GM19395 (cell line): ENCODE results near the gene FGF1.

Experiments used
- ATAC-seq: cut with Tn5 transposase; IDR thresholded peaks from one replicate; pipeline ENCODE4 v1.9.1; 2021; ENCODE audit warnings: mild to moderate bottlenecking, moderate library complexity; ENCODE audit not compliant: unreplicated experiment

Gene FGF1

GRCh38 chr5:142697356-142698255, 11.7 kb upstream of the FGF1 start:
- ATAC-seq = no peak

- ATAC-seq = no peak
These were observed 10.5 kb upstream of the FGF1 start for GRCh38 chr5:142696379-142696778.

DNA sequence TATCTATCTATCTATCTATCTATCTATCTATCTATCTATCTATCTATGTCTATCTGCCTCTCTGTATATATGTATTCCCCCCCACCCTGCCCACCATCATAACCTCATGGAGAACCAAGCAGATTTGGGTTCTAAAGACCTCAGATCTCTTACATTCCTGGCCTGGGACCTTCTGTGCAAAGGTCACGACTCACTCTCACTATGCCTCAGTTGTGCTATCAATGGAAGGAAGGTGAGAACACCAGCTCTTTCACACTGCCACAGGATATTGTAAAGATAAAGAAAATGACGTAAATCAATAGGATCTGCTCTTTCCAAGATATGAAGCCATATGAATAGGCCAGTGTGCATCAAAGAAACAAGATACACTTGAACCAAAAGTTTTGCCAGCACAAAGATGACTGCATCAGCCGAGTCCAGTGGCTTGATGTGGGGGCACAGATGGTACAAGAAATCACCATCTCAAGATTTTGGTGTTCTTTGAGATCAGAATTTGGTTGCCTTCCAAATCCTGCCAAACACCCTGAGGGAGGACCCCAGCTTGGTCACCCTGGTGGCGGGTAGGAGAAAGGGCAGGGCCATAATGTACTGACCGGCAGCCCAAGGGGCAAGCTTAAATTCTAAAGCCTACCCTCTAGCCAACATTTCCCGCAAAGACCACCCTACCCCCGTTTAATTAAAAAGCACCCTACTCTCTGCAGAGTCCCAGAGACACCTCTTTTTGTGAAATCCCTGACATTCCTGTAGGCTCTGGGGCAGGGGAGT, 8.4 kb upstream of the FGF1 start:
- ATAC-seq = no peak

- ATAC-seq = no peak
These were observed 6.5 kb upstream of the FGF1 start for GRCh38 chr5:142692321-142692894.

DNA sequence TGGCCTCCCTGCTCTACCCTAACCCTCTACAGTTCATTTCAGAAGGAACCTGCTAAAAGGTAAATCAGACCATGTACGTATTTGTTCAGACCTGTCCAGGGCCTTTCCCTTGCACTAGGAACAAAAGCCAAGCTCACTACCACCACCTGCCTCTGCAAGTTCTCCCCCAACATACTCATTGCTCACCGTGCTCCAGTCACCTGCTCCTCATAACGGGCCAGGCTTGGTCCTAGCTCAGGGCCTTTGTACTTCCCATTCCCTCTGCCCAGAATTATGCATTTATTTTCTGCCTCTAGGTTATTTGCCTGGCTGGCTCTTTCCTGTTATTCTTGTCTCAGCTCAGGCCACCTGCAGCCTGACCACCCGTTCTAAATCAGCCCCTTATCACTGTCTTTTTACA, 4.8 kb upstream of the FGF1 start:
- no peak for ATAC-seq

- no peak for ATAC-seq
These were observed 3.2 kb upstream of the FGF1 start for GRCh38 chr5:142689081-142689480.

- ATAC-seq = no peak
These were observed 2.5 kb upstream of the FGF1 start for GRCh38 chr5:142688281-142688989.

DNA sequence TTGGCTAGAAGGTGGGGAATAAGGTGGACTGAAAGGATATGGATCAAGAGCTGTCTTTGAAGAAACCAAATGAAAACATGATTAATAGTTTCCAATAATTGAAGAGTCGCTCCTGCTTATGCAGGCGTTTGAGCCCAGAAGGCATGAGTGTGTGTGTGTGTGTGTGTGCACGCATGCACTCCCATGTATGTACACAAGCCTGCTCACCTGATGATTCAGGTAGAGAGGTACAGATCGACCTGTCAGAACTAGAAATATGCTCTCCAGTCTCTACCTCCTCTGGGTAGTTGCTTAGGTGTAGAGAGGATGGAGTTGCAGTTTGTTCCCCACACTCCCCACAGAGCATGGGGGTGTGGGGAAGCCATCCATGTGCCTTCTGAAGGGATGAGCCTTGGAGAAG, 1.1 kb upstream of the FGF1 start:
- no peak for ATAC-seq

- no peak for ATAC-seq
These were observed 382 bp upstream of the FGF1 start for GRCh38 chr5:142686210-142686734.

GRCh38 chr5:142684508-142685041, 1.3 kb downstream of the FGF1 start:
- ATAC-seq = no peak

DNA sequence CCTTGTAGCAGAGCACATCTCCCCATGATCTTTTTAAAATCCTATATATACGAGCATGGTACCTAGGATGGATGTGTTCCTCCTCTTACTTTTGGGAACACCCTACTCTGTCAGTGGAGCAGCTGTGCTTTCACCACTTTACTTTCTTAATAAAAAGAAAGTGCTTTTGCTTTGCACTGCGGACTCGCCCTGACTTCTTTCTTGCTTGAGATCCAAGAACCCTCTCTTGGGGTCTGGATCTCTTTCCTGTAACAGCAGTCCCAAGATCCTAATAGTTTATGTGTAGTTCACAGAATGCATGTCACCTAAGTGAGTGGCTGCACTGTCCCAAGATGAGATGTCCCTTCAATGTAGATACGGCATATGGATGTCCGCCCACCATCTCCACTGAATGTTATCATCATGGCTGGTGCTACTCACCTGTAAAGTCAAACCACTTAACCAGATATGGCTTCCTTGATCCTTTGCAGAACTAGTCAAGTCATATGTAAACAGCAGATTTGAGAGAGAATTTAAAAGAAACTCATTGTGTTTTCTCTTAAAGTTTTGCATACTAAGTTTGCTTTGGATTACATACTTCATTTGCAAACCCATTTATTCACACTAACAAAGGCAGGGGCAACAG, 1.9 kb downstream of the FGF1 start:
- no peak for ATAC-seq

- ATAC-seq = no peak
These were observed 2.8 kb downstream of the FGF1 start for GRCh38 chr5:142683116-142683515.

GRCh38 chr5:142680605-142681259, 5.2 kb downstream of the FGF1 start:
- no peak for ATAC-seq

- no peak for ATAC-seq
These were observed 6.1 kb downstream of the FGF1 start for GRCh38 chr5:142679744-142680143.

DNA sequence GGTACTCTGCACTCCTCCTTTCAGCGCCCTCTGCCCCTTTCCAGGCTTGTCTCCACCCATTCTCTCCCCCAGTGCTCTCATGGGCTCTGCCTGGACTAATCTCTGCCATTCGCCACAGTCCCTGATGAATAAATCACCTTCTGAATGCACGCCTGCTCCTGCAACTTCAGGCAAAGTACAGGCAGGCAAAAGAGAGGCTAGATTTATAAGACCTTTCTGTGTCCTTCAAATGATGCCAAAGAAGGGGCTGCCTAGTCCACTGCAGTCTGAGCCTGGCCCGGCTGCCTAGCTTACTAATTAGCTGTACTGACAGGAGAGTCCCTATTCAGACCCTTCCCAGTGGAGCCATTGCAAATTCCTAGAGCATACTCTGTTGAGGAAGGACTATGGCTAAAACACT, 7.4 kb downstream of the FGF1 start:
- ATAC-seq = no peak

- ATAC-seq = no peak
These were observed 8.7 kb downstream of the FGF1 start for GRCh38 chr5:142677198-142677597.

GRCh38 chr5:142676318-142676717, 9.6 kb downstream of the FGF1 start:
- ATAC-seq = no peak

DNA sequence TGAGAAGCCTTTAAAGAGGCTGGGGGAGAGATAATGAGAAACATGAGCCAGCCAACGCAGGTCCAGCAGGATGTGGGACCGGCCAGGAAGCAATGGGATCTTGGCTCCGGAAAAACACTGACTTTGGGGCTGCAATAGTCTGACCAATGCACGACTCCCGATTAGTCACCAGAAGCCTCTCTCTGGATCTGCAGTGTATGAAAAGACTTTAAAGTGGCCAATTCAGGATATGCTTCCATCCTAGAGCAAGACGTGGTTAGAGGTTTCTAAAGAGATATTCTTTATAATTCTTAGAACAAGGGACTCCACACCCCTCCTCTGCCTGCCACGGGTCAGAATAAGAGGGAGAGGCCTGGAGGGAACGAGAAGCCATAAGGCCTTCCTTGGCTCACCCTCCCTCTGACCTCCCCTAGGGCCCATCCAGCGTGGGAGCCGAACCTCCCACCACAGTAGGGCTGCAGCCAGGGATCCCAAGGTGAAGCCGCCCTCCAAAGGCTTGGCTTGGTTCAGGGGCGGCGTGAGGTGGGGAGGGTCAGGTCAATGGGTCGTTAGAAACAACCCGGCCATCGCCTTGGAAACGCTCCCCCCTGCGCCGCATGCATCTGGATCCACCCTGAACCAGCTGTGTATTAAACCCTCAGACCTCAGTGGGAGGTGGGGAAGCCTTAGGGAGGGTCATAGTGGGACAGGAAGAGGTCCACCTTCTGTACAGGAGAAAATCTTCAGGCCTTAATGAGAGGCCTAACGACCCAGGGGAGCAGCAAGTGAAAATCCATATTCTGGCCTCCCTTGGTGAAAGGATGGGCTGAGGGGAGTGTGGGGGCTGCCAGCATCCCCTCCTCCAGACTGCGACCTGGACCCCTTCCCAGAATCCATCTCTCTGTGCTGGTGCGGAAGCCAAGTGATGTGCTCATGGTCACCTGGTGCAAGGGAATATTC, 11.1 kb downstream of the FGF1 start:
- ATAC-seq = no peak

- ATAC-seq = no peak
These were observed 14.1 kb downstream of the FGF1 start for GRCh38 chr5:142671801-142672200.
